ENCODE data around the gene KRT84.

- TF ChIP-seq POLR2AphosphoS5 (IDR thresholded peaks at IDR 0.05) (no peak), CTCF (IDR thresholded peaks at IDR 0.05) (no peak), POLR2A (IDR thresholded peaks at IDR 0.05) (no peak), EP300 (IDR thresholded peaks at IDR 0.05) (no peak)
Observed at GRCh38 chr12:52416795-52417194, 31.3 kb upstream of the KRT84 start.

Measured in sigmoid colon (tissue), 4 donors.